Activated CD4-positive, alpha-beta memory T cell treated with anti-CD3 and anti-CD28 coated beads, Interleukin-2, amount 10 ng/mL, durations not matched to agents 7 days and 5 days (primary cell): Measurements from ENCODE around the gene PPIL4. TPM values are rescaled to one million over a fixed set of nuclear protein-coding genes. Genes with fewer than 3 reads are reported as not detected.
A peak's percentile ranks its signal among the peaks of the same experiment; 100 is the strongest.

Experiments used
- CTCF ChIA-PET: fragments of 350-600 bp; sonication (Branson Sonifier 250); formaldehyde crosslinking; loops from one replicate; lab custom pipeline; 2021; ENCODE audit warnings: antibody characterized with exemption, inconsistent platforms; lab: Charles Lee
- POLR2A ChIA-PET: fragments of 350-600 bp; sonication (Branson Sonifier 250); formaldehyde crosslinking; loops from one replicate; lab custom pipeline; 2021; ENCODE audit warnings: antibody characterized with exemption; lab: Charles Lee
- DNase-seq: peaks from one replicate; pipeline ENCODE4 v3.0.0-alpha.2; 2020
- H3K27ac Mint-ChIP-seq: one replicate; pipeline ENCODE4 v1.8.0; 2021; ENCODE audit warnings: mild to moderate bottlenecking, mixed read lengths
- H3K27me3 Mint-ChIP-seq: one replicate; pipeline ENCODE4 v1.8.0; 2021; ENCODE audit warnings: mixed read lengths
- H3K36me3 Mint-ChIP-seq: one replicate; pipeline ENCODE4 v1.8.0; 2021; ENCODE audit warnings: low read depth, mixed read lengths
- H3K4me1 Mint-ChIP-seq: one replicate; pipeline ENCODE4 v1.8.0; 2021; ENCODE audit warnings: mixed read lengths
- H3K4me3 Mint-ChIP-seq: one replicate; pipeline ENCODE4 v1.8.0; 2021; ENCODE audit warnings: mild to moderate bottlenecking, mixed read lengths
- H3K9me3 Mint-ChIP-seq: one replicate; pipeline ENCODE4 v1.8.0; 2021; ENCODE audit warnings: mixed read lengths
- total RNA-seq, 2 experiments: library from RNA; stranded (reverse); gene quantifications; one replicate each; pipeline ENCODE4 v1.2.3, GENCODE V29; 2021

Gene PPIL4
- total RNA-seq, 2 experiments from 2014 or later: 17.0 to 18.3 TPM

DNA sequence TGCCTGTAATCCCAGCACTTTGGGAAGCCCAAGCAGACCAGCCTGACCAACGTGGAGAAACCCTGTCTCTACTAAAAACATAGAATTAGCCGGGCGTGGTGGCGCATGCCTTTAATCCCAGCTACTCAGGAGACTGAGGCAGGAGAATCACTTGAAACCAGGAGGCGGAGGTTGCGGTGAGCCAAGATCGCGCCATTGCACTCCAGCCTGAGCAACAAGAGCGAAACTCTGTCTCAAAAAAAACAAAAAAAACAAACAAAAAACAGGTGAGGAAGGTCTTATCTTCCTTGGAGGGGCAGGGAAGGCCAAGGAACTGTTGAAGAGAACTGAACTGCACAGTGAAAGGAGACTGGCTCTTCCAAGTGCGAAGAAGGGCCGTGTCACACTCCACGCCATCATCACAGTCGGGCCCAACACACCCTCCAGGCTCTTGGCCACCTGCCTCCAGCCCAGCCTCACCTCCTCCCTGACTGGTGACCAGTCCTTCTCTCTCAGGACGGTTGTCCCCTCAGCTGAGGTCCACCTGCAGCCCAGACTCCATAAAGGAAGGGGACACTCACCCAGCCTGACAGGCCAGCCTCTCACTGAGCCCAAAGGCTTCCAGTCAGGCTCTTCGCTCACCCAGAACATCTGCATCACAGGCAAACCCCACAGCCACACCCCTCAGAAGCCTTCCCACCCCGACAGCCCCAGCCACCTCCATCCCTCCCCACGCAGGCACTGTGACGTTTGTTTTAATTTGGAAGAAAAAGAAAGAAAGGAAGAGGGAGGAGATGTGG lies 65.2 kb downstream of the PPIL4 start:
- peak overlapping the region; percentile 98 for H3K4me3 Mint-ChIP-seq
- CTCF ChIA-PET: interaction anchor here (0.9 to 2.0 kb wide), 2 partner anchors 9 to 36 kb away, joined by 3 to 7 read pairs; no protein-coding TSS in a partner anchor
- POLR2A ChIA-PET: interaction anchor here (1.1 to 2.5 kb wide), 4 partner anchors 13 to 448 kb away, joined by 3 to 10 read pairs (median 4); no protein-coding TSS in a partner anchor
- H3K4me1 Mint-ChIP-seq: peaks cover 59% of the 10 kb centered on the region
- H3K36me3 Mint-ChIP-seq: peaks cover 61% of the 10 kb centered on the region
- no peaks in the 10 kb centered on the region for H3K9me3 Mint-ChIP-seq
- H3K27me3 Mint-ChIP-seq: no peaks in the 10 kb centered on the region
- peak overlapping the region; percentile 96 for H3K27ac Mint-ChIP-seq
- DNase-seq: peak; percentile 57

DNA sequence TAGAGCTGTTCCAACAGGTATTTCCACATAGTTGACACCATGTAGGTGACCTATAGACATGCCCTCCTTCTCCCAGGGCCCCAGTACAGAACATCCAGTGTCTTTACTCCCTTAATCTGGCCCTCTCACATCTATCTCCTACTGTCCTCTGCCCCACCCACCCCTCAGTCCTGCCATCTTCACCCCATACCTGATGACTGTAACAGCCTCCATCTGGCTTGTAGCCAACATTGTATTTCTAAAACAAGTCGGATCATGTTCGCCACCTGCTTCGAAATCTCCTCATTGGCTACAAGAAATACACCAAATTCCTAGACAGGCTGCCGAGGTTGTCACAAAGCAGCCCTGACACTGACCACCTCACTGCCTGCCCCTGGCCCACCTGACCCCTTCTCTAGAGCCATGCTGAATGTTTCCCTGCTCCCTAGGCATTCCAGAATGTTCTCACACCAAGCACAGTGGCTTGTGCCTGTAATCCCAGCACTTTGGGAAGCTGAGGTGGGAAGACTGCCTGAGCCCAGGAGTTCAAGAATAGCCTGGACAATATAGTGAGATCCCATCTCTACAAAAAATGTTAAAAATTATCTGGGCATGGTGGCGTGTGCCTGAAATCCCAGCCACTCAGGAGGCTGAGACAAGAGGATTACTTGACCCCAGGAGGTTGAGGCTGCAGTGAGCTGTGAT lies 67.1 kb downstream of the PPIL4 start:
- Mint-ChIP-seq H3K27me3 (no peaks in the 10 kb centered on the region), H3K9me3 (no peaks in the 10 kb centered on the region), H3K4me1 (peaks cover 55% of the 10 kb centered on the region), H3K27ac (peak overlapping the region; percentile 12), H3K36me3 (peaks cover 56% of the 10 kb centered on the region), H3K4me3 (no peak overlapping the region)
- POLR2A ChIA-PET: interaction anchor here (1.3 to 2.5 kb wide), 4 partner anchors 15 to 67 kb away, joined by 4 to 10 read pairs (median 6); partner anchors contain the start of gene PPIL4
- CTCF ChIA-PET: interaction anchor here (1.2 to 2.0 kb wide), 2 partner anchors 16 to 38 kb away, joined by 4 to 7 read pairs; no protein-coding TSS in a partner anchor
- no peak for DNase-seq

GRCh38 chr6:149477544-149477943 lies 68.3 kb downstream of the PPIL4 start:
- Mint-ChIP-seq H3K27ac (peak overlapping the region; percentile 37), H3K9me3 (no peaks in the 10 kb centered on the region), H3K27me3 (no peaks in the 10 kb centered on the region), H3K4me3 (no peak overlapping the region), H3K4me1 (peaks cover 67% of the 10 kb centered on the region), H3K36me3 (peaks cover 58% of the 10 kb centered on the region)
- CTCF ChIA-PET: no interaction called here
- DNase-seq: no peak
- POLR2A ChIA-PET: interaction anchor here (2.4 kb wide), 1 partner anchor 16 kb away, joined by 7 read pairs; no protein-coding TSS in a partner anchor

- H3K27me3 Mint-ChIP-seq: no peaks in the 10 kb centered on the region
- ChIA-PET POLR2A (no interaction called here), CTCF (no interaction called here)
- H3K9me3 Mint-ChIP-seq: no peaks in the 10 kb centered on the region
- H3K4me3 Mint-ChIP-seq: no peak overlapping the region
- peaks cover 73% of the 10 kb centered on the region for H3K4me1 Mint-ChIP-seq
- peaks cover 58% of the 10 kb centered on the region for H3K36me3 Mint-ChIP-seq
- H3K27ac Mint-ChIP-seq: no peak overlapping the region
- DNase-seq: no peak
Observed at GRCh38 chr6:149476789-149477455, 68.9 kb downstream of the PPIL4 start.

DNA sequence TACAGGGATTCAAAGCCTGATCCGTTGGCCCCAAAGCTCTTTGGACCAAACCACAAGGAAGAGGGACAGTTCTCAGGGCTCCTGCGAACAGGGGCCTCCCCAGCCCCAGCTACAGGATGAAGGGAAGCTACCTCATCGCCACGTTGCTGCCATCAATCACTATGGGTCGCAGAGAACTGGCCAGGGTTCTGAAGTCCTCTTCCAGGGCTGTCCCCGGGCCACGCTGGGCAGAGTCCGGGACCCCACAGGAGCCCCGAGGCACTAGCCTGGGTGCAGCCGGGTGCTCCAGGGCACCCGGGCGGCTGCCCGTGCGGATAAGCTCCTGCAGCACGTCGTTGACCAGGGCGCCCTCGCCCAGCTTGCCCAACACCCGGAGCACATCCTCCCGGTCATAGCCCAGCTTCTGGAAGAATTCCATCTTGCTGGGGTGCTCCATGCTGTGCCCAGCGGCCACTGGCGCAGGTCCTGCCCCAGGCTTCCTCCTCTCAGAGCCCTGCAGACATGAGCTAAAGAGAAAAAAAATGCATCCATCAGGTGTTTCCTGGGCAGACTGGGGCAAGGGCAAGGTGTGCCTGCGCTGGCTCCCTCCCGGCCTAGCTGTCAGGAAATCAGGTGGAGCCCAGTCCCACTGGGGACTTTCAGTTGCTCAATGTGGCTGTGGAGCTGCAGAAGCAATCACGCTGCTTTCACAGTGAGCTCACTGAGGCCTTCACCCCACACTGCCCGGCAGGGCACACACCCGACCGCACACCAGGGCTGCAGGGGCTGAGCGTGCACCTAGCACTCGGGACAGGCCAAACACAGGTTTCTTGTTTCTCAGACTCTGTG lies 71.5 kb downstream of the PPIL4 start:
- H3K4me1 Mint-ChIP-seq: peaks cover 63% of the 10 kb centered on the region
- no peak overlapping the region for H3K27ac Mint-ChIP-seq
- H3K4me3 Mint-ChIP-seq: no peak overlapping the region

DNA sequence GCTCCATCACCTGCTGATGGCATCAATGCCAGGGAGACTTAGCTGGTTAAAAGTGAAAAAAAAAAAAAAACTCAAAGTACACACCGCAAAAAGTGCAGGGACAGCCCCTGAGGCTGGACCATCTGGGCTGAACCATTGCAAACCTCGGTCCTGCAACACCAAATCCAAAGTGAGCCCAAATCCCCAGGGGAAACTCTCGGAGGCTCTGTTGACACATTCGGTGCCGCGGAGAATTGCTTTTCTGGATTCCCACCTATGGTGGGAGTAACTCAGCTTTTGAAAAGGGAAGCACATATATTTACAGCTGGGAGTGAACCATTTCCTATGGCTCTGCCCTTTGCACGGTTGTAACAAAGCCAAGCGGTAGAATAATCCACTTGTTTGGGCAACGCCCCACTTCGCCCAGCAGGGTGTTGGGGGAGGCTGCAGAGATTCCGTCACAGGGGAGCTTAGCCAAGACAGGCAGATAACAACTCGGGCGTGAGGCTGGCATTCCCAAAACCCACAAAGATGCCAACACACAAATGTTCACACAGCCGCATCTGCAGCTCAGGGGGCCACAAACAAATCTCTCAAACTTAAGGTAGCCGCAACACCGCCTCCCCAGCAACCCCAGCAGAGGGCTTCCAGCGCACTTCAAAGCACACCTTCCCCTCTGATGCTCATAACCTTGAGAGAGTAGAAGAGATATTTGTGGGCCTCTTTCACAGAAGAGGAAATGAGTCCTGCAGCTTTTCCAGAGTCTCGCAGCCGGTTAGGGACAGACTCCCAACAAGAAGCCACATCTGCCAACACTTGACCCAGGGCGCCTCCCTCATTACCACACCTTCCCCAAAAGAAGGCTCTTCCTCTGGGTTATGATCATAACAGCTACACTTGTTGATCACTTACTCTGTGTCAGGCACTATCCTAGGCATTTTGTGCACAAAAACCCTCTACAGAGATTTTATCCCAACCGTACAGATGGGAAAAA lies 72.5 kb downstream of the PPIL4 start:
- H3K9me3 Mint-ChIP-seq: no peaks in the 10 kb centered on the region
- DNase-seq: no peak

More for the DNA sequence above, 71.5 kb downstream of the PPIL4 start:
- ChIA-PET POLR2A (interaction anchor here (0.9 to 1.8 kb wide), 6 partner anchors 21 to 443 kb away, joined by 3 to 5 read pairs (median 4); no protein-coding TSS in a partner anchor), CTCF (interaction anchor here (0.8 to 1.7 kb wide), 7 partner anchors 14 to 446 kb away, joined by 3 to 7 read pairs (median 3); no protein-coding TSS in a partner anchor)
- Mint-ChIP-seq H3K27me3 (no peaks in the 10 kb centered on the region), H3K36me3 (peaks cover 53% of the 10 kb centered on the region), H3K9me3 (no peaks in the 10 kb centered on the region)
- DNase-seq: no peak

GRCh38 chr6:149472241-149472640 lies 73.6 kb downstream of the PPIL4 start:
- ChIA-PET CTCF (interaction anchor here (1.1 kb wide), 1 partner anchor 18 kb away, joined by 3 read pairs; no protein-coding TSS in a partner anchor), POLR2A (no interaction called here)
- Mint-ChIP-seq H3K36me3 (peaks cover 48% of the 10 kb centered on the region), H3K4me1 (peaks cover 62% of the 10 kb centered on the region), H3K9me3 (no peaks in the 10 kb centered on the region), H3K27me3 (no peaks in the 10 kb centered on the region), H3K27ac (peak overlapping the region; percentile 63), H3K4me3 (no peak overlapping the region)
- no peak for DNase-seq

More for the DNA sequence above, 72.5 kb downstream of the PPIL4 start:
- no peak overlapping the region for H3K4me3 Mint-ChIP-seq
- H3K27ac Mint-ChIP-seq: peak overlapping the region; percentile 63
- CTCF ChIA-PET: interaction anchor here (0.8 to 1.7 kb wide), 7 partner anchors 15 to 445 kb away, joined by 3 to 7 read pairs (median 3); no protein-coding TSS in a partner anchor
- H3K27me3 Mint-ChIP-seq: no peaks in the 10 kb centered on the region
- peaks cover 50% of the 10 kb centered on the region for H3K36me3 Mint-ChIP-seq
- H3K4me1 Mint-ChIP-seq: peaks cover 62% of the 10 kb centered on the region
- POLR2A ChIA-PET: interaction anchor here (0.9 to 1.8 kb wide), 6 partner anchors 22 to 442 kb away, joined by 3 to 5 read pairs (median 4); no protein-coding TSS in a partner anchor

DNA sequence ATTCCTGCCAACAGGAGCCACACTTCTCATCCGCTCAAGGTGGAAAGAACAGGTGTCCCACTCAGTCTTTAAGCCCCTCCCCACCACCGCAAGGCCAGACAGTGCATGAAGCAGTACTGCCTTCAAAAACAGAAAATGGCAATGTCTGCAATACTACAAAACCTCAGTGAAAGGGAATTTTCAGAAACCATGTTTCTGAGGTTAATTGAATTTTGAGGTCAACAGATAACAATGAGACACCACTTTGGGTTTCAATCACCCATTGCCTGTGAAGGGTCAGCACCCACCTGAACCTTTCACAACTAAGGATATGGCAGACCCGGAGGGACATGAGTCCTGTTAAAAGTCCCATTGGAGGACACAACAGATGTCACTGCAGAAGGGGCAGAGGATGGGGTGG lies 74.0 kb downstream of the PPIL4 start:
- Mint-ChIP-seq H3K4me3 (no peak overlapping the region), H3K27me3 (no peaks in the 10 kb centered on the region), H3K36me3 (peaks cover 49% of the 10 kb centered on the region), H3K9me3 (no peaks in the 10 kb centered on the region), H3K4me1 (peaks cover 58% of the 10 kb centered on the region), H3K27ac (peak overlapping the region; percentile 63)
- ChIA-PET CTCF (no interaction called here), POLR2A (no interaction called here)
- DNase-seq: no peak

GRCh38 chr6:149470948-149471347 lies 74.9 kb downstream of the PPIL4 start:
- peaks cover 60% of the 10 kb centered on the region for H3K4me1 Mint-ChIP-seq
- H3K36me3 Mint-ChIP-seq: peaks cover 52% of the 10 kb centered on the region
- no peak overlapping the region for H3K4me3 Mint-ChIP-seq
- no peak for DNase-seq
- POLR2A ChIA-PET: no interaction called here
- no peaks in the 10 kb centered on the region for H3K9me3 Mint-ChIP-seq
- CTCF ChIA-PET: no interaction called here
- no peaks in the 10 kb centered on the region for H3K27me3 Mint-ChIP-seq
- H3K27ac Mint-ChIP-seq: no peak overlapping the region

- POLR2A ChIA-PET: interaction anchor here (0.7 to 1.4 kb wide), 2 partner anchors 9 to 17 kb away, joined by 3 read pairs; partner anchors contain the start of gene ZC3H12D
- H3K4me1 Mint-ChIP-seq: peaks cover 64% of the 10 kb centered on the region
- peak overlapping the region; percentile 70 for H3K27ac Mint-ChIP-seq
- H3K9me3 Mint-ChIP-seq: no peaks in the 10 kb centered on the region
- no peaks in the 10 kb centered on the region for H3K27me3 Mint-ChIP-seq
- no peak overlapping the region for H3K4me3 Mint-ChIP-seq
- peaks cover 62% of the 10 kb centered on the region for H3K36me3 Mint-ChIP-seq
- CTCF ChIA-PET: no interaction called here
- no peak for DNase-seq
Observed at GRCh38 chr6:149468179-149468578, 77.7 kb downstream of the PPIL4 start.

DNA sequence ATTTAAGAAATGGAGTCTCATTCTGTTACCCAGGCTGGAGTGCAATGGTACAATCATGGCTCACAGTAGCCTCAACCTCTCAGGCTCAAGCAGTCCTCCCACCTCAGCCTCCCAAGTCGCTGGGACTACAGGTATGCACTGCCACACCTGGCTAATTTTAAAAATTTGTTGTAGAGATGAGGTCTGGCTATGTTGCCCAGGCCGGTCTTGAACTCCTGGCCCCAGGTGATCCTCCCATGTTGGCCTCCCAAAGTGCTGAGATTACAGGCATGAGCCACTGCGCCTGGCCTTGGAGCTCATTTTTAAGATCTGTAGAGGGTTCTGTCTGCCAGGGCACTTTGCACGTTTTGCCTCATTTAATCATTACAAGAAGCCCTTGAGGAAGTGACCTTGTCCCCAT lies 78.6 kb downstream of the PPIL4 start:
- Mint-ChIP-seq H3K4me1 (peaks cover 55% of the 10 kb centered on the region), H3K9me3 (no peaks in the 10 kb centered on the region), H3K4me3 (no peak overlapping the region), H3K27me3 (no peaks in the 10 kb centered on the region), H3K36me3 (peaks cover 60% of the 10 kb centered on the region), H3K27ac (no peak overlapping the region)
- ChIA-PET POLR2A (interaction anchor here (1.4 kb wide), 1 partner anchor 8 kb away, joined by 3 read pairs; no protein-coding TSS in a partner anchor), CTCF (interaction anchor here (0.7 to 1.1 kb wide), 3 partner anchors 16 to 439 kb away, joined by 3 read pairs; no protein-coding TSS in a partner anchor)
- DNase-seq: no peak
